KMS-11 (cell line): ENCODE measurements around the gene CGREF1.
A peak's percentile ranks its signal among the peaks of the same experiment; 100 is the strongest.

Experiments used
- H2AFZ ChIP-seq: fragments of 200-600 bp; sonication (generic); 2 replicates; pipeline ENCODE4 v1.6.1; 2016; ENCODE audit warnings: antibody characterized with exemption, mixed run types, low read depth
- H3K27ac ChIP-seq: fragments of 200-600 bp; sonication (generic); 2 replicates; pipeline ENCODE4 v1.6.1; 2016; ENCODE audit warnings: mild to moderate bottlenecking, mixed run types
- H3K27me3 ChIP-seq: fragments of 200-600 bp; sonication (generic); 2 replicates; pipeline ENCODE4 v1.6.1; 2017; ENCODE audit warnings: mild to moderate bottlenecking, low read depth, mixed run types, moderate library complexity; ENCODE audit not compliant: insufficient read depth
- H3K36me3 ChIP-seq: fragments of 200-600 bp; sonication (generic); 2 replicates; pipeline ENCODE4 v1.6.1; 2017; ENCODE audit warnings: mild to moderate bottlenecking, mixed run types; ENCODE audit not compliant: insufficient read depth
- H3K4me1 ChIP-seq: fragments of 200-600 bp; sonication (generic); 2 replicates; pipeline ENCODE4 v1.6.1; 2016; ENCODE audit warnings: mild to moderate bottlenecking, low read depth, mixed run types; ENCODE audit not compliant: poor library complexity, severe bottlenecking
- H3K4me2 ChIP-seq: fragments of 200-600 bp; sonication (generic); 2 replicates; pipeline ENCODE4 v1.7.0; 2016; ENCODE audit warnings: mild to moderate bottlenecking, mixed run types
- H3K4me3 ChIP-seq: fragments of 200-600 bp; sonication (generic); IDR thresholded peaks from 2 replicates; pipeline ENCODE4 v1.6.1; 2017; ENCODE audit warnings: low read depth, low read length, mixed read lengths; ENCODE audit not compliant: insufficient read depth
- H3K79me2 ChIP-seq: fragments of 200-600 bp; sonication (generic); 2 replicates; pipeline ENCODE4 v1.6.1; 2016; ENCODE audit warnings: low read depth, mixed run types; ENCODE audit not compliant: insufficient read depth
- H3K9ac ChIP-seq: fragments of 200-600 bp; sonication (generic); 2 replicates; pipeline ENCODE4 v1.6.1; 2016; ENCODE audit warnings: mild to moderate bottlenecking, mixed run types
- H4K20me1 ChIP-seq: fragments of 200-600 bp; sonication (generic); 2 replicates; pipeline ENCODE4 v1.6.1; 2016; ENCODE audit warnings: mild to moderate bottlenecking, mixed run types; ENCODE audit not compliant: insufficient read depth
- CTCF ChIP-seq: fragments of 200-600 bp; sonication (generic); conservative IDR thresholded peaks from 2 replicates; pipeline ENCODE4 v1.6.1; 2017; ENCODE audit warnings: low read depth, mild to moderate bottlenecking, antibody characterized with exemption, low read length, moderate library complexity, mixed read lengths

The CGREF1 gene

GRCh38 chr2:27118525-27119329 is at the start of gene CGREF1:
Gene CGREF1, minus strand, starts transcription at chr2:27119128. Its CDS starts 14,762 bp downstream, at chr2:27104366.
- Histone ChIP-seq H3K36me3 (no peaks in the 10 kb centered on the region), H3K79me2 (no peaks in the 10 kb centered on the region), H3K4me3 (no peak within 1 kb of the TSS), H3K4me2 (no peak within 1 kb of the TSS), H3K27me3 (no peaks in the 10 kb centered on the region), H3K9ac (no peak within 1 kb of the TSS; the same call in 1 of the 2 replicates), H2AFZ (no peak within 1 kb of the TSS), H3K27ac (no peak within 1 kb of the TSS), H3K4me1 (peaks cover 4% of the 10 kb centered on the region), H4K20me1 (no peaks in the 10 kb centered on the region)
- TF ChIP-seq CTCF, result no peak

- no peaks in the 10 kb centered on the region for H3K36me3 ChIP-seq
- peaks cover 49% of the 10 kb centered on the region for H3K4me1 ChIP-seq
- peak overlapping the region; percentile 25; the same call in 1 of the 2 replicates for H3K4me2 ChIP-seq
- TF ChIP-seq CTCF, result no peak
- H3K4me3 ChIP-seq, result no peak overlapping the region
- no peak overlapping the region; the same call in 1 of the 2 replicates for H3K27ac ChIP-seq
- no peaks in the 10 kb centered on the region for H4K20me1 ChIP-seq
- H3K27me3 ChIP-seq, result no peaks in the 10 kb centered on the region
- no peak overlapping the region for H3K9ac ChIP-seq
- peak overlapping the region; percentile 19; the same call in 1 of the 2 replicates for H2AFZ ChIP-seq
- H3K79me2 ChIP-seq, result no peaks in the 10 kb centered on the region
Observed at GRCh38 chr2:27164960-27165763, 46.2 kb upstream of the CGREF1 start.

- H3K4me2 ChIP-seq, result peak overlapping the region; percentile 99
- peak overlapping the region; percentile 85 for H3K4me3 ChIP-seq
- no peaks in the 10 kb centered on the region for H3K27me3 ChIP-seq
- H2AFZ ChIP-seq, result peak overlapping the region; percentile 97
- H4K20me1 ChIP-seq, result no peaks in the 10 kb centered on the region
- no peaks in the 10 kb centered on the region for H3K79me2 ChIP-seq
- TF ChIP-seq CTCF, result no peak
- peaks cover 40% of the 10 kb centered on the region for H3K4me1 ChIP-seq
- peak overlapping the region; percentile 69; the same call in 1 of the 2 replicates for H3K9ac ChIP-seq
- H3K27ac ChIP-seq, result peak overlapping the region; percentile 84
- H3K36me3 ChIP-seq, result no peaks in the 10 kb centered on the region
Observed at GRCh38 chr2:27162151-27163121, 43.5 kb upstream of the CGREF1 start.

- H3K36me3 ChIP-seq, result no peaks in the 10 kb centered on the region
- H3K4me3 ChIP-seq, result no peak overlapping the region
- no peak overlapping the region for H3K9ac ChIP-seq
- no peaks in the 10 kb centered on the region for H4K20me1 ChIP-seq
- no peak overlapping the region for H3K27ac ChIP-seq
- H3K27me3 ChIP-seq, result no peaks in the 10 kb centered on the region
- H2AFZ ChIP-seq, result no peak overlapping the region
- no peak for TF ChIP-seq CTCF
- H3K79me2 ChIP-seq, result no peaks in the 10 kb centered on the region
- H3K4me1 ChIP-seq, result peaks cover 35% of the 10 kb centered on the region
- H3K4me2 ChIP-seq, result no peak overlapping the region
Observed at GRCh38 chr2:27160191-27160590, 41.3 kb upstream of the CGREF1 start.
